HG03558 (cell line): ENCODE measurements around the gene TMOD3.

Experiments used
- ATAC-seq: cut with Tn5 transposase; IDR thresholded peaks from one replicate; pipeline ENCODE4 v1.9.1; 2021; ENCODE audit warnings: moderate number of reproducible peaks; ENCODE audit not compliant: unreplicated experiment; ENCODE audit errors: extremely low read depth

TMOD3 gene

DNA sequence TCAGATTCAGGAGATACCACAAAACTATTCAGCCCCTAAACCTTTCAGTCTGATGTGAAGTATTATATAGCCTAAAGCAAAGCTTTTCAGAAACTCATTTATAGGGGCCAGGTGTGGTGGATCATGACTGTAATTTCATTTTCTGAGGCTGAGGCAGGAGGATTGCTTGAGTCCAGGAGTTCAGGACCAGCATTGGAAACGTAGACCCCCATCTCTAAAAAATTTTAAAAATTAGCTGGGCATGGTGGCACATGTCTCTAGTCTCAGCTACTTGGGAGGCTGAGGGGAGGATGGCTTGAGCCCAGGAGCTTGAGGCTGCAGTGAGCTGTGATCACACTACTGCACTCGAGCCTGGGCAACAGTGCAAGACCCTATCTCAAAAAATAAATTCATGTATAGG, 60.0 kb downstream of the TMOD3 start:
- ATAC-seq = no peak

DNA sequence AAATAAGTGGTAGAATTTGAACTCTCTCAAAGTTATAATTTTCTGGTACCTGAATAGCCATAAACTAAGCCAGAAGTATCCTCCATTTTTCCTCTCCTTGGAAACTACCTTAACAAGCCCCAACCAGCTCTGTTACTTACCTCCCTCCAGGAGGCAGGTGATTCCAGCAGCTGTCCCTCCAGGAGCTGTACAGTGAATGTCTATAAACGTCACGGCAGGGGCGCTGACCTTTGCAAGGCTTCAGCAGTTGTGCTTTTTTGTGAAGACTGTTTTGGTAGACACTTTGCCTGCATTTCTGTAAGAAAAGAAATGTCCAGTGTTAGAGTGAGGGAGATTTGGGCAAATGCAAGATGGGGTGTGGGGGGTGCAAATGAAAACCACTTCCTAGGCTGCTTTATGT, 75.0 kb downstream of the TMOD3 start:
- no peak for ATAC-seq

DNA sequence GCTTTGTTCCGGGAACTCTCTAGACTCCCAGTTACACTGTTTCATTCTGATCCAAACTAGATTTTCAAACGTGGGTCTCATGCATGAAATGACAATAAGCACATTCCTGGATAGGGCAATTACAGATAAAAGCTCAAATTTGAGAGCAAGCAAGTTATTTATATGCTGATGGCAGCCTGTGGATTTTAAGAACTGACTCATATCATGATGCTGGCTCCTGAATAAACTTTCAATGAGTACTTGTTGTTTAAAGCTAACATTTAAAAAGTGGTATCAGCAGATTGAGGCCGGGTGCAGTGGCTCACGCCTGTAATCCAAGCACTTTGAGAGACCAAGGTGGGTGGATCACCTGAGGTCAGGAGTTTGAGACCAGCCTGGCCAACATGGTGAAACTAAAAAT, 75.5 kb downstream of the TMOD3 start:
- ATAC-seq = no peak

DNA sequence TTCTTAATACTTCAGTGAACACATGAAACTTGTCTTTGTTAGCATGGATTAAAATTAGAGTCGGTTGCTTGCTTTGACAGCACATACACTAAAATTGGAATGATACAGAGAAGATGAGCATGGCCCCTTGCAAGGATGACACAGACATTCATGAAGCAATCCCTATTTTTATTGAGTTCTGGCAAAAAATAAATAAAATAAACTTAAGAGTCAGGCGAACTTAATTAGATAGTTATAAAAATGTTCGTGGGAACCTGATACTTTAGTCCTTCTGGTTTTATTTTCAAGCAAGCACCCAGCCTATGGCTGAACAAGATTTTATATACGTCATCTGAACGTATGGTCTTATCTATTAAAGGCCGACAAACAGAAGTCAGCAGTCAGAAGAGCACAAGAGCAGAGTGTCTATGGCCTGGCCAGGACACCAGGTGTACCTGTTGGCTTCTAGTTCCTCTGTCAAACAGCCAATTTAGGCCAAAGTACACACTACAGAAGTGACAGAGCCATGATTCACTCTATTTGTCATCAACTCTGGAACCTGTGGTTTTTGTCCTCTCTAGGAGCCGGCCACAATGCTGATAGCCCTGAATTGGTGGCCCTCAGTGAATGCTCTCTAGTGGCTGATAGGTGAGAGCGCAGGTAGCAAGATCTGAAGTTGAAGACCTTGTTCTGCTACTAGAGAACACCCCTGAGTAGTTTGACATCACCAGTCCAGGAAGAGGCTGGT, 77.8 kb downstream of the TMOD3 start:
- no peak for ATAC-seq

DNA sequence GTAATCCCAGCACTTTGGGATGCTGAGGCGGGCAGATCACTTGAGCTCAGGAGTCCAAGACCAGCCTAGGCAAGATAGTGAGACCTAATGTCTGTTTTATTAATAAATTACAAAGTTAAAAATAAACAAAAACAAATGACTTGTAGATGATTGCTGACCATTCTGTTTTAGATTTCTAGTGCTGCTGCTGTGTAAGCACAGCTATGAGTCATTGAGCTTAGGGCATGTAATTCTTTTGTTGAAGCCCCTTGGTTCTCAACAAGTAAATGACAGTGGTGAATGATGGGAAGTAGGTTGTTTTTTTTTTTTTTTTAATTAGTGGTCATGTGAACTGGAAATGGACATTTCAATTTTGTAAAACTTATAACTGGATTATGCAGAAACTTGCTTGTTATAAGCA, 78.9 kb downstream of the TMOD3 start:
- ATAC-seq = no peak

DNA sequence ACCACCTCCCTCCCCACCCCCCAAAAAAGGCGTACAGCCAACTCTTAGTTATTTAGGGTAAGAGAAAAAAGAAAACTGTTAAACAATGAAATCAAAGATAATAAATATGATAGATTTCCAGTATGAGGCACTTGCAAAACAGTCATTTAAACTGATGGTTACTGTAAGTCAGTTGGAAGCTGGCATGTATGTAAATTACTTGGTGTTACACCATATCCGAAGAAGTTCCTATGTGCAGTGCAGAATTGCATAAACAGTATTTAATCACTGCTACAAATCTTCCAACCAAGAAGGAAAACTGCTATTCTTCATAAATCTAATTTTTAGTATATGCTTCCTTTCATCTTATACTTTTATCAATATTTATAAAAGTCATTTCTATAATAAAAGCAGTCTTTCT, 80.1 kb downstream of the TMOD3 start:
- no peak for ATAC-seq

DNA sequence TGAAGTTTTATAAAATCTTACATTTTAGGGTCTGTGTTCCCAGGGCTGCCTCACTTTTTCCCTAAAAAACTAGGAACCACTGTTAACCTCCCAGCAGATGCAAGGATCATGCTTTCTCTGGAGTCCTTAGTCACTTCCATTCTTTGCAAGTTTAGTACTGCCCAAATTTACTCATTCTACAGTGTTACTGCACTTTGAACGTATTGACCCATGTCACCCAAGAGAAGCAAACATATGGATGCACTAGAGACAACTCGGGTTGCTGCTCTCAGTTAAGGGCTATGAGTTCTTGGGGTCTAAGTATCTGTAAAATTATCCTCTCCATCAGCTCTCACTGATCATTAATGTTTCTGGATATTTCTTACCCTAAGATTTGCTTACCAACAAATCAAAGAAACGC, 83.1 kb downstream of the TMOD3 start:
- ATAC-seq = no peak

DNA sequence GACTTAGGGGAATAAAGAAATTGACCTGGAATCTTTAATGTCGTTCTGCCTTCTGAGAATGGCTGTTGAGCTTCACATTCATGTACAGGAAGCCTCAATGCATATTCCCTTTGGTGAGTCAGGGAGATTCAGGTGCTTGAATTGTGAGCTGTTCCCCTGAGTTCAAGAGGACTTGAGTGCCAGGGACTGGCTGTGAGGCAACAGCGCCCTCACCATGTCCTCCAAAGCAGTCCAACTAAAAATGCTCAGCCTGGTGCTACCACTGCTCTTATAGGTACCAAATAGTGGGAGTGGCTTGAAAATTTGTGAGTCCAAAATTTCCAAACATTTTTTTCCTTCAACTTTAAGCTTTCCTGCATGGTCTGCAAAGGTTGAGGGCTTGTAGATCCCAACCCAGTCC, 88.0 kb downstream of the TMOD3 start:
- ATAC-seq = no peak

DNA sequence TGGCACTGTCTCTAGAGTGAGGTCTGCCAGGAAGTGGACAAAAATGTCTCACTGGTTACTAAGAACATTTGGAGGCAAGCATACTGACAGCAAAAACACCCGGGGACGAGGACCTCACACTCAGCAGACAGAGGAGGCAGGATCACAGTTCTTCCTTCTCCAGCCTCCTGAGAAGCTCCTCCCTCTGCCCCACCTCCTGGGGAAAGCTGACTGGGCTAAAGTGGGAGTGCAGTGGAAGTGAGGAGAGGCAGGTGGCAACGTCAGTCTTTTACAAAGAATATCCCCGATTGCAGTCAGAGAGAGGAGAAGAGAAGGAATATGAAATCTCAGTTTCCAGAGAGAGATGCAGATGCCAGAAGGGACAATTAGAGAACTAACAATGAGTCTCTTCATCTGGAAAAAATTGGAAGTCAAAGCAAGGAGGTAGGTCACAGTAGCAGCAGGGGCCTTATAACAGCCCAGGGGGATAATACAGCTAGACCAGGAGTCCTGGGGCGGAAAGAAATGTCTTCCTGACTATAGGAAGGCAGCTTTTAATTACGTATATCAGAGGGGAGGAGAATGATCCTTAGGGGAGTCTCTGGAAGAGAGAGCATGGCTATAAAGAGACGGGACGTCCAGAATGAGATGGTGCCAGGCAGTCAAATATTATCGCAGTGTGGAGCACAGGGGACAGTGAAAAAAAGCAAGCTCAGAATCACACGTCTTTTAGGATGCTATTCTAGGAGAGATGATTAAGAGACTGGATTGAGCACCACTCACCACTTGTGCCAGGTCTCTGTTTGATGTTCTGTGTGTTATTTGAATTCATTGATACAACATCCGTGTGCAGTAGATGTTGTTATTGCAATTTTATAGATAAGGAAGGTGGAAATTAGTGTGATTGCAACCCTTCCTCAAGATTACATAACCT, 95.0 kb downstream of the TMOD3 start:
- no peak for ATAC-seq

DNA sequence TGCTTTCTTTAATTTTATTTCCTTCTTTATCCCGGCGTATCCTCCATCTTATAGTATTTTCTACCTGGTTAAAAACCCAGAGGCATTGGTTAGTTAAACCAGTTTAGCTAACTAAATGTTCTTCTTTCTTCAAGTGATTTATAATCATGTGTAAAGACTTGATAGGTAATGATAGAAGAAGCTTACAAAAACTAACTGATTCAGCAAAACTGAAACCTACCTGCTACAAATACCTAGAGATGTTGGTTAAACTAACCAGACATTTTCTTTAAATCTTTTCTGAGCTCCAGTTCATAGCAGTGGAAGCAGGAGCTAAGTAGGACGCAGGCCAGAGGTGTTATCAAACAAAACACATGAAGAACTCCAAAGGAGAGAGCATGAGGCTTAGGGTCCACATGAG, 97.4 kb downstream of the TMOD3 start:
- no peak for ATAC-seq

DNA sequence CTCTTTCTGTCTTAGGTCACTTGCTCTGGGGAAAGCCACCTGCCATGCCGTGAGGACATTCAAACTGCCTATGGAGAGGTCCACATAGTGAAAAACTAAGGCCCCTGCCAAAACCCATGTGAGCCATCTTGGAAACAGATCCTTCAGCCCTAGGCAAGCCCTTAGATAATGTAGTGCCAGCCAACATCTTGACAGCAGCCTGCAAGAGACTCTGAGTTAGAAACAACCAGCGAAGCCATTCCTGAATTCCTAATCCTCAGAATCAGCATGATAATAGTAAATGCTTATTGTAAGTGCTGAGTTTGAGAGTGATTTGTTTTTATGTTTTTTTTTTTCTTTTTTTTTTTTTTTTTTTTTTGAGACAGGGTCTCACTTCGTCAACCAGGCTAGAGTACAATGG, 101.6 kb downstream of the TMOD3 start:
- no peak for ATAC-seq

DNA sequence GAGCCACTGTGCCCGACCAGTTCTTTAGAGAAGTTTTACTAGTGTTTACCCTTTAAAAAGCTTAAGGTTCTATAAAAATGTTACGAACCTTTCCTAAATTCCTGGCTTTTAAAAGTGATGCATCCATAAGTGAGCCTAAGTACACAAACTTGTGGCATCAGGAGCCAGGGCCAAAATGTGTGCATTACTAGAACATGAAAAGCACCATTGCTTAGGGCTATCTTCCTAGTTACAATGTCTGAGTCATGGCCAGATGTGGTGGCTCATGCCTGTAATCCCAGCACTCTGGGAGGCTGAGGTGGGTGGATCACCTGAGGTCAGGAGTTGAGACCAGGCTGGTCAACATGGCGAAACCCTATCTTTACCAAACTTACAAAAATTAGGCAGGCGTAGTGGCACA, 102.2 kb downstream of the TMOD3 start:
- ATAC-seq = no peak

DNA sequence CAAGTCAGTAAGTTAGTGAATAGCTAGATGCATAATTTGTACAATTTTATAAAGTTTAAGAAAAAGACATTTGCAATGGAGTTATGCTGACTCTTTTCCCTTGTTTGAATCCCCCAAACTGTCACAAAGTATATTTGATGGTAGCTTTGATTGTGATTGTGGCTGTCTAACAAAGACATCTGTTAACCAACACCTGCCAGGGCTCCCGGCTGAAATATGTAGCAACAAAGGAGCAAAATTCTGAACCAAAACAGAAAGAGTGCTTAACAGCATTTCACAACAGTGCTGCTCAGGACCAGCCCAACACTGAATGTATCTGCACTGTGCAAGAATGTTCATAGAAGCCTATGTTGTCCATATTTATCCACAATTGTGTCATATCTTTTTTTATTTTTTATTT, 102.7 kb downstream of the TMOD3 start:
- no peak for ATAC-seq

DNA sequence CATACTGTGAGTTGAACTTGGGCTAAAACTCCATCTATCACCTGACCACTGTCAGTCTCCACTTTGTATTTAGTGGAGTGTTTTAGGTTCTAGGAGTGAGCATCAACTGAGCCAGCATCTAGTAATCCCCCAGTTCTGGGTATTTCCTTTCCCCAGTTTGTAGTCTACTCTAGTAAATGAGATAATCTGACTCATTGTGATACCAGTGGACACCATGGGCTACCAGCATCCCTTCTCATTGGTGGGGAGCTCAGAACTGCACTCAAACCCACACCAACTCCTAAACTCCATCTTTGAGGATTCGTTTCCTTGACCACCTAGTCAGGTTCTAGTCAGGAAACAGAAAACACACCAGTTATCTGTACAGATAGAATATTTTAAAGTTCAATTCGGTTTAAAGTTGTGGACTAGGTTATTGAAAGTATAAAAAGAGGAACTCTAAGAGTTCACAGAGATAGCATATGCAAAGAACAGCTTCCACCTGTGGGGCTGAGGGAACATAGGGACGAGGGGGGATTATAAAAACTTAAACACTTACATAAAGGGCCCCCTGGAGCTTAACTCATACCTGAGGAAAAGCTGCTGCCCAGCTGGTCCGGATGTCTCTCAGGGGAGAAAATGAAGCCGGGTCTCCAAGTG, 106.1 kb downstream of the TMOD3 start:
- ATAC-seq = peak; percentile 83

DNA sequence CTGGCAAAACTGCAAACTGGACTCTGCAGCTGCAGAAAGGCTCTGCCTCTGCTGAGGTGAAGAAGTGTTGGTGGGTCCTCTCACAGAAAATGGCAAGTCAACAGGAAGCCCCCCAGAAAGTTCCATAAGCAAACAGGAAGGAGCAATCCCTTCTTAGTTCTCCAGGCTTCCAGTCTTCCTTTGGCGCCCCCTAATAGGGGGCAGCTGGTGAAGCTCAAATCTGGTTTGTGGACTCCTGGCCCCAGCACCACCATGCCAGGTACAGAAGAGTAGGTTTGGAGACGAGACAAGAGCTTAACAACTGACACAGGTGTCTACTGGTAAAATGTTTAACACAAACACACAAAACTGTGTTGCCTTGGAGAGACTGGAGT, 106.6 kb downstream of the TMOD3 start:
- no peak for ATAC-seq

DNA sequence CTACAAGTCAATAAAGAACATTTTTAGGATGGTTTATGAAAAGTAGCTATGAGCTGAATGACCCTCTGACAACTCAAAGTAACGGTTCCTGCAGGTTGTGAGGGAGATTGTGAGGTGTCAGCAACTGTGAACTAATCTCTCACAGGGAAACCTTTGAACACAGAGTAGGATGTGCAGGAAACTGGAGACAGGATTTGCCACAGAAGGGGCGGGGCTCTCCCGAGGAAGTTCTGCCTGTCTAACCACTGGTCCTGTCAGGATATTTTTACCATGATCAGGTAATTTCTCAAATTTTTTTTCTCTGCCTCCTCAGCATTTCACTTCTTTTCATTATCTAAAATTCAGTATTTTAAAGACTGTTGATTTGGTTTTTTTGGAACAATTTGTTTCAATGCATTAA, 108.8 kb downstream of the TMOD3 start:
- no peak for ATAC-seq

DNA sequence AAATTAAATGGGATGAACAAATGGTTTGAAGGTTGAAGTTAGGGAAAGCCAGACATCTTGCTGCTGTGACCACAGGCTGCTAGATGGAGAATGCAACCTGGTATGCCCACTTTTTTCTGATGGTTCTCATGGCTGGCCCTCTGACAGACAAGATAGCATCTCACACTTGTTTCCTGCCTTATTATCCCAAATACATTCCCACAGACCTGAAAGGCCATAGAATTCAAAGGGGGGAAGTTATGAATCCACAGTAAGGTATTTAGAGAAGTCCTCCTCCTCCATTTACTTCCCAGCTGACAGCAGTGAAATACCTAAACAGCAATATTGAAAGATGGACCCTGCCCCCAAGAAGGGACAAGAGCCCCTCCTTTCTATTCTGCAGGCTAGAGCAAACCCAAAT, 109.8 kb downstream of the TMOD3 start:
- no peak for ATAC-seq

DNA sequence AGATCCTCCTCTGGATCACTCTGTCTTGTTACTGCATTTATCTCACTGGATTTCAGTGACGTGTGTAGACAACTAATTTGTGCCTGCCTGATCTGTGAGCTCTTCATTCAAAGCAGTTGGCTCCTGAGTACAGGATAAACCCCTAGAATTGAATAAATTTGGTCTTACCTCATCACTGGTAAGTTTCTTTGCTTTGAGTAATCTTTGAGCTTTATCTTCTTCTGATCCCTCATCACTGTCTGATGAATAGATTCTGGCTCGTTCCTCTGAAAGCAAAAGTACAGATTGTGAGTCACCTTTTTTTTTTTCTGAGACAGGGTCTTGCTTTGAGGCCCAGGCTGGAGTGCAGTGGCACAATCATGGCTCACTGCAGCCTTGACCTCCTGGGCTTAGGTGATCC, 117.7 kb downstream of the TMOD3 start:
- ATAC-seq = no peak

DNA sequence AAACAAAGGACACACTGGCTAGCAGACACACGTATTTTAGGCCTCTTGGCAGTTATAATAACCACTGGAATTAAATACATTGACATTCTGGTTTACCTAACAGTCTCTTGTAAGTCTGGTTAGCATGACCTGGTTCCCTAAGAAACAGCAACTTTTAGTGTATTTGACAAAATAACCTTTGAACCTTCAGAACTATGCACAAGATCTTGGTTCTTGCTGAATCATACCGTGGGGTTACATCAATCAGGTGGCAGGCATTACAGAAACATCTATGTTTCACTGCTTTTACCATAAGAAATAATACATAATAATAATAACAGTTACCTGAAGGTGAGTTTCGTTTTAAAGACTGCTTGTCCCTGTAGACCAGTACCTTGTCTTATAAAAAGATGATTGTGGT, 123.4 kb downstream of the TMOD3 start:
- ATAC-seq = no peak

DNA sequence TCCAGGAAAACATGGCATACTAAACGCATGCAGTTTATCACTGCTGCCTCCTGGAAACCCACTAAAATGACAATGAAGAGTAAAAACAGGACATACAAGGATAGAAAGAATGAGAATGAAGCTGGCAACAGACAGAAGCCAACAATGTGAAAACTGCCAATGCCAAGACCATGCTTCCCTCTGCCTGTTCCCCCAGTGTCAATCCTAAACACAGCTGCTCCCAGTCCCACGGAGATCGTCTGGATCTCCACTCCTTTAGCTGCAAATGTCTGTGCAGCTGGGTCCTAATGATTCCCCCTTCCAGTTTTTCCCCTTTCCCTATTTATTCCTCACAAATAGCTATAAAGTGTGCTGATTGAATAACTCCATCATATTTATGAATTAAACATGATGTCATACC, 126.1 kb downstream of the TMOD3 start:
- ATAC-seq = no peak
